T follicular helper cell (primary cell): ENCODE measurements around the gene ZC3H8.
"Not testable (repeated sequence)": the region's sequence is repeated elsewhere in the genome, so short reads cannot be mapped to it uniquely, and the experiment has no call there.

Source experiments
- DNase-seq: peaks from one replicate; pipeline ENCODE4 v3.0.0-alpha.2; 2020; ENCODE audit warnings: low read depth

Gene ZC3H8

DNA sequence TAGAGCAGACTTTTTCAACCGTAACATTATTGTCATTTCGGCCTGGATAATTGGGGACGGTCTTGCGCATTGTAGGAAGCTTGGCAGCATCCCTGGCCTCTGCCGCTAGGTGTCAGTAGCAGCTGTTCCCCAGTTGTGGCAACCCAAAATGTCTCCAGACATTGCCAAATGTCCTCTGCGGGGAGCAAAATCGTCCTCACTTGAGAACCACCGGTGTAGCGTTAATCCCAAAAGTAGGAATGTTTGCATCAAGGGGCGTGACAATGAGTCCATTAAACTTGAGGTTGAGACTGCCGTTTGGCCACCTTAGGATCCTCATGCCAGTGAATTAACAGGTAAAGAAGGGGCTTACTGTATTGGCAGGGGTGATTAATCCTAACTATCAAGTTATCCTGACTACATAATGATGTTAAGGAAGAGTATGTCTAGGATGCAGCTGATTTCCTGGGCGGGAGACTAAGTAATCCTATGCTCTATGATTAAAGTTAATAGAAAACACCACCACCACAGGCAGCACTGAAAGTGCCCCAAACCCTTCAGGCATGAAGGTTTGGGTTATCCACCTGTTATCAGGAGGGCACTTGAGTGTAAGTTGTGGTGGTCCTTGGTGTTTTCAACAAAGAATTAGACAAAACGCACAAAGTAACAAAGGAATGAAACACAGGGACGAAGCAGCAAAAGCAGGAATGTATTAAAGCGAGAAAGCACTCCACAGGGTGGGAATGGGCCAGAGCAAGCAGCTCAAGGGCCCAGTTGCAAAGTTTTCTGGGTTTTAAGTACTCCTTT, 4.9 kb upstream of the ZC3H8 start:
- peak; percentile 73 for DNase-seq

- DNase-seq = no peak
These were observed 2.7 kb upstream of the ZC3H8 start for GRCh38 chr2:112257575-112257974.

DNA sequence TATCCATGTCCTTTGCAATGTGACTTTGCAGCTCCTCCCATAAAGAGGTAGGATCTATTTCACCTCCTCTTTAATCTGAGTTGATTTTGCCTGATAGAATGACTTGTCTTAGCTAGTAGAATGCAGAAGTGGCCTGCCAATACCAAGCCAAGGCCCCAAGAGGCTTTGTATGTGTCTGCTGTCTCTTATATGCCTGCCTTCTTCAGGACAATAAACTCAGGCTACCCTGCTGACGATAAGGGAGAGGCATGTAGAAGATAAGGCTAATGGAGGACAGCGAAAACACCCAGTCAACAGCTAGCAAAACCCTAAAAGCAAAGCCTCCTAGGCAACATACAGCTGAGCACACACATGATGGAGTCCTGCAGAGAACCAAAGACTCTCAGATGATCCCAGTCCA, 1.8 kb upstream of the ZC3H8 start:
- DNase-seq = no peak

- DNase-seq = no peak
These were observed 1.0 kb upstream of the ZC3H8 start for GRCh38 chr2:112255875-112256274.

- no peak for DNase-seq
These were observed 1.5 kb downstream of the ZC3H8 start for GRCh38 chr2:112253261-112253815.

GRCh38 chr2:112251271-112251670, 3.6 kb downstream of the ZC3H8 start:
- DNase-seq = no peak

GRCh38 chr2:112244854-112245253, 10.0 kb downstream of the ZC3H8 start:
- no peak for DNase-seq

- DNase-seq = no peak
These were observed 11.6 kb downstream of the ZC3H8 start for GRCh38 chr2:112243233-112243632.

- DNase-seq = no peak
These were observed 12.5 kb downstream of the ZC3H8 start for GRCh38 chr2:112242384-112242783.

- DNase-seq = no peak
These were observed 15.0 kb downstream of the ZC3H8 start for GRCh38 chr2:112239862-112240261.

DNA sequence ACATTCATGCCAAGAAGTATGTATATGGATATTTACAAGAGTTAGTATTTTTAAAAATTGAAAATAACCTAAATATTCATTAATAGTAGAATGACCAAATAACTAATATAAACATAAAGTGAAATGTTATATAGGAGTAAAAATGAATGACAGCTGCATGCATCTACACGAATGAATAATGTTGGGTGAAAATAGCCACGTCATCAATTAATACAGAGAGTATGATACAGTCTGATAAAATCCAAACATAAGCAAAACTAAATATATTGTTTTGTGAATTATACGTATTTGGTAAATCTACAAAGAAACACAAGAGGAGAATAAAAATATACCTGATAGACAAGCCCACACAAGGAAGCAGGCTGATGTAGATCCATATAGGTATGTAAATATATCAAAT, 24.5 kb downstream of the ZC3H8 start:
- no peak for DNase-seq

DNA sequence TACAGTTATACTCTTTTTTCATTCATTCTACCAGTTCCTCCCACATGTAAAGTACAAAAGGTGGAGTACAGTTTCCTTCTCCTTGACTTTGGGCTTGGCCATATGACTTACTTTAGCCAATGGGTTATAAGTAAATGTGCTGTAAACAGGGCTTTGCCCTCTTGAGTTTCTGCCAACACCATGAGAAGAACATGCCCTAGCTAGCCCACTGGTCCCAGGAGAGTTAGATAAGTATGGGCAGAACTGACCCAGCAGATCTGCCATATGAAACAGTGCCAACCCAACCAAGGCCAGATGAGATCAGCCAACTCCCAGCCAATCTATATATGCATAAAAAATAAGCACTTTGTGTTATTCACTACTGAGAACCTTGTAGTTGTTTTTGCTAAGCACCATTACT, 25.5 kb downstream of the ZC3H8 start:
- no peak for DNase-seq

DNA sequence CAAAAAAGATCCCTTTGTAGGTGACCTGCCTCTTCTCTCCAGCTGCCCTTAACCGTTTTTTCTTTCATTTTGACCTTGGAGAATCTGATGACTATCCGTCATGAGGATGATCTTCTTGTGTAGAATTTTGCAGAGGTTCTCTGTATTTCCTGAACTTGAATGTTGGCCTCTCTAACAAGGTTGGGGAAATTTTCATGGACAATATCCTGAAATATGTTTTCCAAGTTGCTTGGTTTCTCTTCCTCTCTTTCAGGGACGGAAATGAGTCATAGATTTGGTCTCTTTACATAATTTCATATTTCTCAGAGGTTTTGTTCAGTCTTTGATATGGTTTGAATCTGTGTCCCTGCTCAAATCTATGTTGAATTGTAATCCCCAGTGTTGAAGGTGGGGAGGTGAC, 34.0 kb downstream of the ZC3H8 start:
- DNase-seq = no peak

DNA sequence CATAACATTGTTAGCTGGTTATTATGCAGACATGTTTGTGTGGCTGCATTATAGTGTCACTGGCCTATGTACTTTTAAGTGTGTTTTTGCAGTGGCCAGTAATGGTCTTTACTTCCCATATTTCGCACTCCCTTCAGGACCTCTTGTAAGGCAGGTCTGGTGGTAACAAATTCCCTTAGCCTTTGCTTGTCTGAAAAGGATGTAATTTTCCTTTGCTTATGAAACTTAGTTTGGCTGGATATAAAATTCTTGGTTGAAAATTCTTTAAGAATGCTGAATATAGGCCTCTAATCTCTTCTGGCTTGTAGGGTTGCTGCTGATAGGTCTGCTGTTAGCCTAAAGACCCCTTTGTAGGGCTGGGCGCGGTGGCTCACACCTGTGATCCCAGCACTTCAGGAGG, 34.7 kb downstream of the ZC3H8 start:
- no peak for DNase-seq

- no peak for DNase-seq
These were observed 37.0 kb downstream of the ZC3H8 start for GRCh38 chr2:112217854-112218253.

- DNase-seq = no peak
These were observed 38.7 kb downstream of the ZC3H8 start for GRCh38 chr2:112216167-112216566.

DNA sequence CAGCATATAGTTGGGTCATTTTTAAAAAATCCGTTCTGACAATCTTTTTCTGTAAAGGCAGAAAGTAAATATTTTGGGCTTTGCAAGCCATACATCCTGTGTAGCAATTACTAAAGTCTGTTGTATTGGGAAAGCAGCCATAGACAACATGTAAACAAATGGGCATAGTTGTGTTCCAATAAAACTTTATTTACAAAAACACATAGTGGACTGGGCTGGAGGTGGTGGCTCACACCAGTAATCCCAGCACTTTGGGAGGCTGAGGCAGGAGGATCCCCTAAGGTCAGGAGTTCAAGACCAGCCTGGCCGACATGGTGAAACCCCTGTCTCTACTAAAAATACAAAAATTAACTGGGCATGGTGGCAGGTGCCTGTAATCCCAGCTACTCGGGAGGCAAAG, 46.9 kb downstream of the ZC3H8 start:
- DNase-seq = not testable (repeated sequence)

DNA sequence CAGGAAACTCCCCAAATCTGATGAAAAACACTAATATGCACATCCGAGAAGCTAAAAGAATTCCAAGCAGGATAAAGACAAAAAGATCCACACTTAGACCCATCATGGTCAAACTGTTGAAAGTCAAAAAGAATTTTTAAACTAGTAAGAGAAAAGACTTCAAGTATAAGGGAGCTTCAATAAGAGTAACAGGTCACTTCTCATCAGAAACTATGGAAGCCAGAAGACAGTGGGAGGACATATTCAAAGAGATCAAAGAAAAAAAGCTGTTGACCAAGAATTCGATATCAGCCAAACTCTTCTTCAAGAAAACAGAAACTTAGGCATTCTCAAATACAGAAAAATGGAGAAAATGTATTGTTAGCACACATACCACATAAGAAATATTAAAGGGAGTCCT, 50.4 kb downstream of the ZC3H8 start:
- DNase-seq = no peak

- no peak for DNase-seq
These were observed 53.0 kb downstream of the ZC3H8 start for GRCh38 chr2:112201696-112202430.

- no peak for DNase-seq
These were observed 55.7 kb downstream of the ZC3H8 start for GRCh38 chr2:112199188-112199587.

DNA sequence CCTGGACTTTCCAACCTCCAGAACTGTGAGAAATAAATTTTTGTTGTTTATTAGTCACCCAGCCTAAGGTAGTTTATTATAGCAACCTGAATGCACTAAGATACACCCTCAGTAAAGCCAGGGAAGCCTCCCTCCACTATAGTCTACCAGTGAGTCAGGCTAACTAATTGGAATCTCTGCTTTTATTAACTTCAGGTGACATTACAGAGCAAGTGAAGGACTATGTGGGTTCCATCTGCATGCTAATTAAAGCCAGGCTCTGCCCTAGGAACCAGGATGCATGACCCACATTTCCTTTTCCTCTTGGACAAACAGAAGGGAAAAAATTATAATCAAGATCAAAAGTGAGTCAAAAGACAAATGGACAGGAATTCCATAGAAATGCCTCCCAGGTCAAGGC, 56.1 kb downstream of the ZC3H8 start:
- no peak for DNase-seq

DNA sequence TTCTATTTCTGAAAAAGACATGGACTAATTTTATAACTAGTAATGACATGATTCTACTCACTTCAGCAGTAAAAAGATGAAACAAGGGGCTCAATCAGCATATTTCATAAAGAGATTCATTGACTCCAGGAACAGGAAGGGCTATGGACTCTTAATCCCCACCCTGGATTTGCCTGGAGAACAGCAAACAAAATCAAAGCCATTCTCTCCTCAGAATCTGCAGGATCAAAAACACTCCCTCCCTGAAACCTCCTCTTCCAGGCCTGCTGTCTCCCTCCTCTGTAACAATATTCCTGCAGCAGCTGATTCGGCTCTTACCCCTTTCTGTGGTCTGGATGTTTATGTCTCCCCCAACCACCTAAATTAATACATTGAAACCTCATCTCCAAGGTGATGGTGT, 57.0 kb downstream of the ZC3H8 start:
- no peak for DNase-seq

DNA sequence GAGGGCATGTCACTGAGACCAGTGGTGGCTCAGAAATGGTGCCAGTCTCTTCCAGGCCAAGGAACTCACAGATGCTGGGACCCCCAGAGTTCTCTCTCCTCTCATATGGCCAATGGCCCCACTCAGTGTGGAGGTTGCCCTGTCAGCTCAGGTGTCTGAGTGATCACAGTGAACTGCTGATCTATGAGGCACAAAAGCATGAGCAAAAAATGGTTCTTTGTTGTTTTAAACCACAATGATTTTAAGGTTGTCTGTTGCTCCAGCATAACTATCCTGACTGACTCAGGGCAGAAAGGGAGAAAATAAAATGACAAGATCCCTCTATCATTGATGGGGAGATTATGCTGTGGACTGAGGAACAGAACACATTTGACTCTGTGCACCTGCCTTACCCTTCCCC, 58.9 kb downstream of the ZC3H8 start:
- no peak for DNase-seq
